H7 (cell line): Measurements from ENCODE around the gene USP53. TPM values are rescaled to one million over a fixed set of nuclear protein-coding genes. Genes with fewer than 3 reads are reported as not detected.
"Not testable (repeated sequence)": the region's sequence is repeated elsewhere in the genome, so short reads cannot be mapped to it uniquely, and the experiment has no call there.

ENCODE experiments used
- DNase-seq: peaks from one replicate; pipeline ENCODE4 v3.0.0; 2012
- H3K27me3 ChIP-seq: 2 replicates; pipeline ENCODE4 v1.6.0; 2011; ENCODE audit warnings: mild to moderate bottlenecking, low read length; ENCODE audit not compliant: control insufficient read depth, insufficient read depth
- H3K36me3 ChIP-seq: replicated peaks from 2 replicates; pipeline ENCODE4 v1.5.1; 2011; ENCODE audit warnings: low read length; ENCODE audit not compliant: control insufficient read depth, insufficient read depth
- H3K4me3 ChIP-seq: 2 replicates; pipeline ENCODE4 v1.5.1; 2011; ENCODE audit warnings: low read depth, mild to moderate bottlenecking, control low read depth, low read length, moderate library complexity; ENCODE audit not compliant: insufficient read depth
- total RNA-seq: library from RNA; depleted of rRNA; stranded (reverse); fragments of >200 nt; shearing (Covaris generic); gene quantifications from 2 replicates; pipeline ENCODE4 v1.2.3, GENCODE V29; 2014

Gene USP53
- total RNA-seq, 1 experiment from 2014 or later = 16.5 TPM

- Histone ChIP-seq H3K27me3 (no peaks in the 10 kb centered on the region), H3K36me3 (no peaks in the 10 kb centered on the region; the same call in none of the 2 replicates), H3K4me3 (no peak overlapping the region)
- no peak for DNase-seq
Measured at GRCh38 chr4:119237642-119238041, 25.1 kb downstream of the USP53 start.

GRCh38 chr4:119238068-119238722, 25.7 kb downstream of the USP53 start:
- no peaks in the 10 kb centered on the region; the same call in none of the 2 replicates for H3K36me3 ChIP-seq
- H3K27me3 ChIP-seq = no peaks in the 10 kb centered on the region
- no peak for DNase-seq

GRCh38 chr4:119240128-119240527, 27.6 kb downstream of the USP53 start:
- Histone ChIP-seq H3K4me3 (no peak overlapping the region), H3K36me3 (no peaks in the 10 kb centered on the region; the same call in none of the 2 replicates), H3K27me3 (no peaks in the 10 kb centered on the region)
- no peak for DNase-seq

More at GRCh38 chr4:119238068-119238722, 25.7 kb downstream of the USP53 start:
- no peak overlapping the region for H3K4me3 ChIP-seq

GRCh38 chr4:119240568-119240967, 28.1 kb downstream of the USP53 start:
- no peak for DNase-seq
- Histone ChIP-seq H3K4me3 (no peak overlapping the region), H3K36me3 (no peaks in the 10 kb centered on the region; the same call in none of the 2 replicates), H3K27me3 (no peaks in the 10 kb centered on the region)

- H3K4me3 ChIP-seq = no peak overlapping the region
- H3K27me3 ChIP-seq = no peaks in the 10 kb centered on the region
- DNase-seq = no peak
- H3K36me3 ChIP-seq = no peaks in the 10 kb centered on the region; the same call in none of the 2 replicates
Measured at GRCh38 chr4:119242417-119242816, 29.9 kb downstream of the USP53 start.

GRCh38 chr4:119243868-119244267, 31.4 kb downstream of the USP53 start:
- Histone ChIP-seq H3K4me3 (no peak overlapping the region), H3K27me3 (no peaks in the 10 kb centered on the region), H3K36me3 (no peaks in the 10 kb centered on the region; the same call in none of the 2 replicates)
- DNase-seq = no peak

GRCh38 chr4:119244344-119244743, 31.8 kb downstream of the USP53 start:
- Histone ChIP-seq H3K36me3 (peaks cover 2% of the 10 kb centered on the region), H3K27me3 (no peaks in the 10 kb centered on the region), H3K4me3 (no peak overlapping the region)
- DNase-seq = no peak

GRCh38 chr4:119244832-119245231, 32.3 kb downstream of the USP53 start:
- H3K4me3 ChIP-seq = no peak overlapping the region
- peaks cover 2% of the 10 kb centered on the region for H3K36me3 ChIP-seq
- DNase-seq = no peak
- H3K27me3 ChIP-seq = no peaks in the 10 kb centered on the region

- DNase-seq = no peak
- H3K27me3 ChIP-seq = no peaks in the 10 kb centered on the region
- H3K36me3 ChIP-seq = peaks cover 2% of the 10 kb centered on the region
- H3K4me3 ChIP-seq = no peak overlapping the region
Measured at GRCh38 chr4:119246177-119246733, 33.7 kb downstream of the USP53 start.

GRCh38 chr4:119251037-119251436, 38.5 kb downstream of the USP53 start:
- H3K4me3 ChIP-seq, DNase-seq, H3K27me3 ChIP-seq, H3K36me3 ChIP-seq: not testable (repeated sequence)

GRCh38 chr4:119255223-119255622, 42.7 kb downstream of the USP53 start:
- not testable (repeated sequence) for H3K4me3 ChIP-seq, H3K27me3 ChIP-seq, H3K36me3 ChIP-seq
- peak; percentile 6 for DNase-seq

- no peak for DNase-seq
- Histone ChIP-seq H3K27me3 (no peaks in the 10 kb centered on the region), H3K4me3 (no peak overlapping the region), H3K36me3 (peaks cover 6% of the 10 kb centered on the region)
Measured at GRCh38 chr4:119260528-119260927, 48.0 kb downstream of the USP53 start.

- no peaks in the 10 kb centered on the region for H3K27me3 ChIP-seq
- H3K36me3 ChIP-seq = peaks cover 1% of the 10 kb centered on the region; the same call in 1 of the 2 replicates
Measured at GRCh38 chr4:119261986-119262385, 49.5 kb downstream of the USP53 start.

GRCh38 chr4:119264743-119265142, 52.2 kb downstream of the USP53 start:
- no peak for DNase-seq
- Histone ChIP-seq H3K4me3 (no peak overlapping the region), H3K36me3 (peaks cover 5% of the 10 kb centered on the region), H3K27me3 (no peaks in the 10 kb centered on the region)

More at GRCh38 chr4:119261986-119262385, 49.5 kb downstream of the USP53 start:
- no peak for DNase-seq
- no peak overlapping the region for H3K4me3 ChIP-seq

GRCh38 chr4:119266153-119266552, 53.6 kb downstream of the USP53 start:
- DNase-seq = no peak
- Histone ChIP-seq H3K36me3 (peaks cover 5% of the 10 kb centered on the region), H3K4me3 (no peak overlapping the region), H3K27me3 (no peaks in the 10 kb centered on the region)
